ENCODE data around the gene EHMT1.
"Not testable (repeated sequence)": the region's sequence is repeated elsewhere in the genome, so short reads cannot be mapped to it uniquely, and the experiment has no call there.

EHMT1 gene

GRCh38 chr9:137885121-137885520 is 266.3 kb downstream of the EHMT1 start:
- DNase-seq (ENCODE audit: low read depth in 3 of 3), result not testable (repeated sequence)

Measured in stimulated activated CD4-positive, alpha-beta T cell treated with anti-CD3 and anti-CD28 coated beads, TNF-alpha, amount 100 ng/mL, for 24 hours (primary cell).